Hepatocyte (in vitro differentiated cells): ENCODE data around the gene POGLUT2. TPM values are rescaled to one million over a fixed set of nuclear protein-coding genes. Genes with fewer than 3 reads are reported as not detected.

Experiments
- DNase-seq: peaks from one replicate; pipeline ENCODE4 v3.0.0-alpha.2; 2016; ENCODE audit warnings: low spot score
- H2AFZ ChIP-seq: fragments of 200-600 bp; sonication (generic); 2 replicates; pipeline ENCODE4 v1.6.0; 2016; ENCODE audit warnings: antibody characterized with exemption, mild to moderate bottlenecking
- H3K27ac ChIP-seq: fragments of 200-600 bp; sonication (generic); 2 replicates; pipeline ENCODE4 v1.5.1; 2016; ENCODE audit warnings: mild to moderate bottlenecking
- H3K27me3 ChIP-seq: fragments of 200-600 bp; sonication (generic); 2 replicates; pipeline ENCODE4 v1.6.1; 2016
- H3K36me3 ChIP-seq: fragments of 200-600 bp; sonication (generic); replicated peaks from 2 replicates; pipeline ENCODE4 v1.5.1; 2016; ENCODE audit warnings: low read depth; ENCODE audit not compliant: insufficient read depth
- H3K4me1 ChIP-seq: fragments of 200-600 bp; sonication (generic); 2 replicates; pipeline ENCODE4 v1.5.1; 2016; ENCODE audit warnings: mild to moderate bottlenecking, moderate library complexity; ENCODE audit not compliant: insufficient read depth
- H3K4me2 ChIP-seq: fragments of 200-600 bp; sonication (generic); 2 replicates; pipeline ENCODE4 v1.6.0; 2016
- H3K4me3 ChIP-seq: fragments of 200-600 bp; sonication (generic); 2 replicates; pipeline ENCODE4 v1.5.1; 2016; ENCODE audit warnings: mild to moderate bottlenecking
- H3K79me2 ChIP-seq: fragments of 200-600 bp; sonication (generic); 2 replicates; pipeline ENCODE4 v1.6.0; 2017; ENCODE audit warnings: mild to moderate bottlenecking
- H3K9me2 ChIP-seq: fragments of 200-600 bp; sonication (generic); replicated peaks from 2 replicates; pipeline ENCODE4 v1.6.0; 2017; ENCODE audit warnings: mild to moderate bottlenecking; ENCODE audit not compliant: insufficient read depth
- H3K9me3 ChIP-seq: fragments of 200-600 bp; sonication (generic); 2 replicates; pipeline ENCODE4 v1.5.1; 2016; ENCODE audit warnings: low read depth, mild to moderate bottlenecking
- H4K20me1 ChIP-seq: fragments of 200-600 bp; sonication (generic); 2 replicates; pipeline ENCODE4 v1.6.0; 2016; ENCODE audit warnings: mild to moderate bottlenecking; ENCODE audit not compliant: insufficient read depth, poor library complexity, severe bottlenecking
- EZH2 ChIP-seq: fragments of 200-600 bp; sonication (generic); IDR thresholded peaks from 2 replicates; pipeline ENCODE4 v1.6.1; 2016; ENCODE audit warnings: antibody characterized with exemption, mild to moderate bottlenecking, borderline replicate concordance
- EZH2phosphoT487 ChIP-seq: fragments of 200-600 bp; sonication (generic); IDR thresholded peaks from one replicate; pipeline ENCODE4 v1.6.1; 2018; ENCODE audit warnings: antibody characterized with exemption, mild to moderate bottlenecking, low read depth, moderate library complexity; ENCODE audit not compliant: unreplicated experiment, severe bottlenecking
- WGBS: methylation state at CpG from one replicate; pipeline ENCODE4 v1.1.6; 2016; ENCODE audit warnings: low lambda C conversion rate; ENCODE audit errors: missing lambda C conversion rate; 5-methylcytosine and 5-hydroxymethylcytosine counted together
- polyA plus RNA-seq: library from polyadenylated mRNA; unstranded; fragments of >200 nt; fragmentation: Nextera tagmentation; extraction: Ambion mirVana; gene quantifications from 2 replicates; pipeline ENCODE4 v1.2.1, GENCODE V29; 2016
- total RNA-seq: library from RNA; depleted of rRNA; stranded (reverse); fragments of >200 nt; gene quantifications from 2 replicates; pipeline ENCODE4 v1.2.3, GENCODE V29; 2014
- TF ChIP-seq, protein P1 (sequence below): fragments of 200-600 bp; sonication (generic); IDR thresholded peaks from 2 replicates; pipeline ENCODE4 v1.5.1; 2016; ENCODE audit warnings: antibody characterized with exemption, mild to moderate bottlenecking; ENCODE audit not compliant: poor library complexity

Gene POGLUT2
- total and polyA plus RNA-seq, 2 experiments from 2014 or later, result 18.1 TPM

DNA sequence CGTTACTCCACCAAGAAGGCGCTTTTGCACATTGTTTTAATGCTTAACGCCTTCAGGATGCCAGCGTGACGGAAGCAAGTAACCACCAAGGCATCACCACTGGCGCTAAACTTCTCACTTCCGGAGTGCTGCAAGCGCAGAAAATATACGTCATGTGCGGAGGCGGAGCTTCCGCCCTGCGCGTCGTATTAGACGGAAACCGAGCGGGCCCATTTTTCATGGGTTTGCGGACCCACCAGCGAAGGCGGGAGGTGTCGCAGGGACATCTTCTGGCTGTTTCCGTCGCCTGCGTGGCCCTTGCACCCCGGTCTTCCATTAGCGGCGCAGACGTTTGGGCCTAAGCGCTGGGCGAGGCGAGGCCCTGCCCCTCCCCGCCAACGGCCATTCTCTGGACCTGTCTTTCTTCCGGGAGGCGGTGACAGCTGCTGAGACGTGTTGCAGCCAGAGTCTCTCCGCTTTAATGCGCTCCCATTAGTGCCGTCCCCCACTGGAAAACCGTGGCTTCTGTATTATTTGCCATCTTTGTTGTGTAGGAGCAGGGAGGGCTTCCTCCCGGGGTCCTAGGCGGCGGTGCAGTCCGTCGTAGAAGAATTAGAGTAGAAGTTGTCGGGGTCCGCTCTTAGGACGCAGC lies 47.0 kb upstream of the POGLUT2 start, which contains the start of gene ERCC5:
TSS of gene ERCC5 (plus strand) at position 403 of the 631 bp plus-strand sequence. CDS start 235 bp downstream, outside the sequence.
- H3K27me3 ChIP-seq, result no peaks in the 10 kb centered on the region
- H3K36me3 ChIP-seq, result no peaks in the 10 kb centered on the region
- 1% methylated on average over 49 of the region's 49 CpGs for WGBS
- no peaks in the 10 kb centered on the region for H3K9me2 ChIP-seq
- H2AFZ ChIP-seq, result peak within 1 kb of the TSS; percentile 92
- H4K20me1 ChIP-seq, result peaks cover 8% of the 10 kb centered on the region
- H3K4me1 ChIP-seq, result no peaks in the 10 kb centered on the region
- H3K27ac ChIP-seq, result peak within 1 kb of the TSS; percentile 97
- no peaks in the 10 kb centered on the region for H3K9me3 ChIP-seq
- DNase-seq, result peak; percentile 96
- peaks cover 45% of the 10 kb centered on the region for H3K79me2 ChIP-seq
- TF ChIP-seq EZH2 (no peak), EZH2phosphoT487 (no peak)
- TF ChIP-seq, protein P1, sequence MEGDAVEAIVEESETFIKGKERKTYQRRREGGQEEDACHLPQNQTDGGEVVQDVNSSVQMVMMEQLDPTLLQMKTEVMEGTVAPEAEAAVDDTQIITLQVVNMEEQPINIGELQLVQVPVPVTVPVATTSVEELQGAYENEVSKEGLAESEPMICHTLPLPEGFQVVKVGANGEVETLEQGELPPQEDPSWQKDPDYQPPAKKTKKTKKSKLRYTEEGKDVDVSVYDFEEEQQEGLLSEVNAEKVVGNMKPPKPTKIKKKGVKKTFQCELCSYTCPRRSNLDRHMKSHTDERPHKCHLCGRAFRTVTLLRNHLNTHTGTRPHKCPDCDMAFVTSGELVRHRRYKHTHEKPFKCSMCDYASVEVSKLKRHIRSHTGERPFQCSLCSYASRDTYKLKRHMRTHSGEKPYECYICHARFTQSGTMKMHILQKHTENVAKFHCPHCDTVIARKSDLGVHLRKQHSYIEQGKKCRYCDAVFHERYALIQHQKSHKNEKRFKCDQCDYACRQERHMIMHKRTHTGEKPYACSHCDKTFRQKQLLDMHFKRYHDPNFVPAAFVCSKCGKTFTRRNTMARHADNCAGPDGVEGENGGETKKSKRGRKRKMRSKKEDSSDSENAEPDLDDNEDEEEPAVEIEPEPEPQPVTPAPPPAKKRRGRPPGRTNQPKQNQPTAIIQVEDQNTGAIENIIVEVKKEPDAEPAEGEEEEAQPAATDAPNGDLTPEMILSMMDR, result no peak
- H3K4me3 ChIP-seq, result peak within 1 kb of the TSS; percentile 75
- H3K4me2 ChIP-seq, result peak within 1 kb of the TSS; percentile 84

DNA sequence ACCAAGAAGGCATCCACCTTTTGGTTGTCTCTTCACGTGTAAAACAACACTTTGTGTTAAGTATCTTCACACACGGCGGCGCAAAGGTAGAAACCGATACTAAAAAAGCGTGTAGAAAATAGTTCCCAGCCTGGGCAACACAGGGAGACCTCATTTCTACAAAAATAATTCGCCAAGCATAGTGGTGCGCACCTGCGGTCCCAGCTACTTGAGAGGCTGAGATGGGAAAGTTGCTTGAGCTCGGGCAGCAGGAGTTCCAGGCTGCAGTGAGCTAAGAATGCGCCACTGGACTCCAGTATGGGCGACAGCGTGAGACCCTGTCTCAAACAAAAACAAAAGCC lies 46.5 kb upstream of the POGLUT2 start:
- Histone ChIP-seq H3K4me3 (peak overlapping the region; percentile 75), H4K20me1 (peaks cover 8% of the 10 kb centered on the region), H3K9me2 (no peaks in the 10 kb centered on the region), H3K4me1 (no peaks in the 10 kb centered on the region), H3K36me3 (no peaks in the 10 kb centered on the region), H2AFZ (peak overlapping the region; percentile 92), H3K27me3 (no peaks in the 10 kb centered on the region), H3K79me2 (peaks cover 40% of the 10 kb centered on the region), H3K27ac (peak overlapping the region; percentile 97), H3K9me3 (no peaks in the 10 kb centered on the region), H3K4me2 (peak overlapping the region; percentile 83)
- DNase-seq, result no peak
- 5% methylated on average over 13 of the region's 13 CpGs for WGBS
- TF ChIP-seq, protein P1, result no peak
- TF ChIP-seq EZH2phosphoT487 (no peak), EZH2 (no peak)

DNA sequence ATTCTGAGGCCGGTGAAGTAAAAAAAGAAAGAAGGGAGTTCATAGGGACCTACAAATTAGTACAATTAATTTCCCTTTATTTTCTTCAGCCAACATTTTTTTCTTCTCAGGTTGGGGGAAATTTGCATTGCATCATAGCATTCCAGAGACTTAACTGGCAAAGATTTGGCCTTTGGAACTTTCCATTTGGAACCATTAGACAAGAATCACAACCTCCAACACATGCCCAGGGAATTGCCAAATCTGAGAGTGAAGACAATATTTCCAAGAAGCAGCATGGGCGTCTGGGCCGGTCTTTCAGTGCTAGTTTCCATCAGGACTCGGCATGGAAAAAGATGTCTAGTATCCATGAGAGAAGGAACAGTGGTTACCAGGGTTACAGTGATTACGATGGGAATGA lies 40.7 kb upstream of the POGLUT2 start:
- H2AFZ ChIP-seq, result no peak overlapping the region
- no peaks in the 10 kb centered on the region for H3K79me2 ChIP-seq
- H3K9me3 ChIP-seq, result no peaks in the 10 kb centered on the region
- H3K27me3 ChIP-seq, result no peaks in the 10 kb centered on the region
- H3K4me2 ChIP-seq, result no peak overlapping the region
- TF ChIP-seq EZH2phosphoT487, result no peak
- TF ChIP-seq, protein P1, result no peak
- TF ChIP-seq EZH2, result no peak
- no peaks in the 10 kb centered on the region for H4K20me1 ChIP-seq
- H3K27ac ChIP-seq, result no peak overlapping the region
- no peaks in the 10 kb centered on the region for H3K9me2 ChIP-seq
- WGBS, result over 99% methylated on average over 5 of the region's 5 CpGs
- no peak overlapping the region for H3K4me3 ChIP-seq
- H3K36me3 ChIP-seq, result no peaks in the 10 kb centered on the region
- H3K4me1 ChIP-seq, result no peaks in the 10 kb centered on the region
- no peak for DNase-seq
